Stomach smooth muscle (tissue), 2 donors: Measurements from ENCODE around the gene SLC38A11.

ENCODE experiments used
- H3K27ac ChIP-seq: one replicate; pipeline ENCODE4 v1.7.0; 2013; ENCODE audit warnings: mild to moderate bottlenecking, low read length, inconsistent platforms
- H3K27me3 ChIP-seq, 2 donors: one replicate each; pipeline ENCODE4 v1.7.0; 2013; ENCODE audit warnings: low read length in 2 of 2; ENCODE audit not compliant: insufficient read depth in 2 of 2, control insufficient read depth in 1 of 2
- H3K36me3 ChIP-seq, 2 donors: one replicate each; pipeline ENCODE4 v1.7.0; 2013; ENCODE audit warnings: low read length in 2 of 2; ENCODE audit not compliant: control insufficient read depth in 2 of 2, insufficient read depth in 2 of 2
- H3K4me1 ChIP-seq: one replicate; pipeline ENCODE4 v1.7.0; 2013; ENCODE audit warnings: low read length; ENCODE audit not compliant: control insufficient read depth, insufficient read depth
- H3K4me3 ChIP-seq, 2 donors: one replicate each; pipeline ENCODE4 v1.7.0; 2013; ENCODE audit warnings: low read length in 2 of 2
- H3K9ac ChIP-seq, 2 donors: one replicate each; pipeline ENCODE4 v1.7.0; 2013; ENCODE audit warnings: low read length in 2 of 2, mild to moderate bottlenecking in 1 of 2
- H3K9me3 ChIP-seq, 2 donors: one replicate each; pipeline ENCODE4 v1.7.0; 2013; ENCODE audit warnings: low read length in 2 of 2; ENCODE audit not compliant: control insufficient read depth in 2 of 2
- donor health status: healthy.
- donor health status: Pancreatic carcinoma.

The SLC38A11 gene

DNA sequence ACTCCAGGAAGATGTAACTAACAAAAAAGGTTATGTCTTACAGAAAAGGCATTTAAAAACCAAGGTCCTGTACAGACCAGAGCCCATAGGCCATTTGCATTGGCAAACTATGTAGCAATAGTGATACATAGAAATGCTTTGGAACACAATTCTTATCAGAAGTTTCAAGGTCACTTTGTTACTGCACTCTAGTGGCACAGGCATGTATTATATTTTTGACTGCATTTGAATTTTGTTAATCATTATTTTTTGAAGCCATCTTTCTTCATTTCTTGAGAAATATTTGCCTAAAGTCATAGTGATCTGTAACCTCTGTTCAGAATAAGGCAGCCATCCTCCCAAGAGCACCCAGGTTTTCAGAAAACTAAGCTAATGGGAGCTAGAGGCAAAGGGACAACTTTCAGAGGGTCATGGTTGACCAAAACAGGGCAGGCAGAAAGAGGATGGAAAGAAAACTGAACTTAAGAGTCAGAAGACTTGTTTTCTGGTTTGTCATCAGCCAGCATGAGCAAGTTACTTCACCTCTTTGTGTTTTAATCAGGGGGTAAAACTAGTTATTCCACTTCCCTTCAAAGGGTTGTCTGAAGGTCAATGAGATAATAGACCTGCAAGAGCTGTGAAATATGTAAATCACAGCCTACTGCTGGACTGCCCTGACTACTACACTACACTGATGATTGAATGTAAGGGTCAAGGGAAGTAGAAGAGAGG, 41.5 kb downstream of the SLC38A11 start:
- Histone ChIP-seq H3K4me1 (no peaks in the 10 kb centered on the region), H3K9me3 (no peaks in the 10 kb centered on the region), H3K9ac (no peak overlapping the region), H3K4me3 (no peak overlapping the region), H3K27me3 (no peaks in the 10 kb centered on the region), H3K27ac (no peak overlapping the region), H3K36me3 (no peaks in the 10 kb centered on the region)

DNA sequence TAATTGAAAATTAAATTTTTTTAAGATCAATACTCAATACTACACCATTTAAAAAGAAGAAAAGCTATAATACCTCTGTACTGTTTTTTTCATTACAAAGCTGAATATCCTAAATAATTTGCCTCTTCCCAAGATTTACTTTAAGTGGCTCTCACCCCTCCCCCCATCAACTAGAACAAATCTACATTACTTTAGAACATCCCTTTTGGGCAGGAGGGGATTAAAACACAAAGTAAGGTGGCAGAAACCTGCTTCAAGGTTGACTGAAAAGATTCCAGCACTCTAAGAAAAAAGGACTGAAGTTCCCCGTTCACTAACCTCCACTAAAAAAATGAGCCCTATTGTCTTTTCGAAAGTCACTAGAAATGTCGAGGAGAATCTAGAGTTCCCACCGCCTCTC, 42.3 kb downstream of the SLC38A11 start:
- Histone ChIP-seq H3K27ac (no peak overlapping the region), H3K4me1 (no peaks in the 10 kb centered on the region), H3K36me3 (no peaks in the 10 kb centered on the region), H3K9me3 (no peaks in the 10 kb centered on the region), H3K4me3 (no peak overlapping the region), H3K9ac (no peak overlapping the region), H3K27me3 (no peaks in the 10 kb centered on the region)

DNA sequence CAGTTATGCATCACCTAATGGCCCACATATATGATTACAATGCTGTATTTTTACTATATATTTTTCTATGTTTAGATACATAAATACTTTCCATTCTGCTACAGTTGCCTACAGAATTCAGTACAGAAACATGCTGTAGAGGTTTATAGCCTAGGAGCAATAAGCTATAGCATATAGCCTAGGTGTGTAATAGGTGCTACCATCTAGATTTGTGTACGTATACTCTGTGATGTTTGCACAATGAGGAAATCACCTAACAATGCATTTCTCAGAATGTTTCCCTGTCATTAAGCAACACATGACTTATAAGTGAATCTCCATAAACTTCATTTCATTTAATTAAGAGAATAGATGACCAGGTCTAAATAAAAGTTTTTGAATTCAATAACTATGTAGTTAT, 43.5 kb downstream of the SLC38A11 start:
- Histone ChIP-seq H3K9ac (no peak overlapping the region), H3K27ac (no peak overlapping the region), H3K4me1 (no peaks in the 10 kb centered on the region), H3K27me3 (no peaks in the 10 kb centered on the region), H3K4me3 (no peak overlapping the region), H3K36me3 (no peaks in the 10 kb centered on the region), H3K9me3 (no peaks in the 10 kb centered on the region)

DNA sequence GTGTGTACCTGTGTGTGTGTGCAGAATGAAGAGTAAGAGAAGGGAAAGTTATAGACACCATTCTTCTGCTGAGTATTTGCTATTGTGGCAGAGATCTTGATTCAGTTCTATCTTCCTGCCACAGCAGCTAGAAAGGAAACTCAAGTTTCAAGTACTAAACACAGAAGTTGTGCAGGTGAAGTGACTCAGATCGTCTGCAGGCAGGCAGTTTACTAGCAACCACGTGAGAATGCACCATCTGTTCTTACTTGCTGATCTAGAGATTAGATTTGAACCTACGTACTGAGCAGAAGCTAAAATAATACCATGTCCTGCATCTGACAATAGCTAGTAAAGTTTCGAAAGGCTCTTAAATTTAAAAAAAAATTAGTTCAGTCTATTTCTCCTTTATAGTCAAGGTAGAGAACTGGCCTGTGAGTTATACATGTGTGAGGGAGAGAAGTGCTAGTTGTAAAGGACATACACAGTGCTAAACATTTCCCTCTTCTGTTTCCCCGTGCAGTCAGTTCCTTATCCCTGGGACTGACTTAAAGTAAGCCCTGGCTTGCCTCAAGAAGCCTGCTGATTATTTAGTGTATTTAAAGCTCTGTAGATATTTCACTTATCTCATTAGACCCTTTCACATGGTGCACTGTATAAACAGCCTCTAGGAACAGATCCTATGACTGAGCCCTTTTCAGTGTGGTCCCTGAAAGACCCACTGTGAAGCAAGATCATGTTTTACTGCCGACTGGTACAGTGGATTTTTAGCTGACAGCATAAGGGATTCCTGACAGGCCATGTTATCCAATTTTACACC, 45.0 kb downstream of the SLC38A11 start:
- Histone ChIP-seq H3K9me3 (no peaks in the 10 kb centered on the region), H3K27me3 (no peaks in the 10 kb centered on the region), H3K36me3 (no peaks in the 10 kb centered on the region), H3K4me1 (no peaks in the 10 kb centered on the region), H3K9ac (no peak overlapping the region), H3K4me3 (no peak overlapping the region), H3K27ac (no peak overlapping the region)

GRCh38 chr2:164906947-164907346, 48.4 kb downstream of the SLC38A11 start:
- H3K9me3 ChIP-seq, result no peaks in the 10 kb centered on the region
- H3K27me3 ChIP-seq, result no peaks in the 10 kb centered on the region
- no peak overlapping the region for H3K27ac ChIP-seq
- no peaks in the 10 kb centered on the region for H3K36me3 ChIP-seq
- H3K4me1 ChIP-seq, result no peaks in the 10 kb centered on the region
- no peak overlapping the region for H3K4me3 ChIP-seq
- H3K9ac ChIP-seq, result no peak overlapping the region

- Histone ChIP-seq H3K27me3 (no peaks in the 10 kb centered on the region), H3K4me3 (no peak overlapping the region), H3K36me3 (no peaks in the 10 kb centered on the region)
Measured at GRCh38 chr2:164905307-164905706, 50.0 kb downstream of the SLC38A11 start.

GRCh38 chr2:164903951-164904350, 51.4 kb downstream of the SLC38A11 start:
- no peak overlapping the region for H3K9ac ChIP-seq
- no peaks in the 10 kb centered on the region for H3K27me3 ChIP-seq
- H3K36me3 ChIP-seq, result no peaks in the 10 kb centered on the region
- no peaks in the 10 kb centered on the region for H3K9me3 ChIP-seq
- no peak overlapping the region for H3K4me3 ChIP-seq
- no peak overlapping the region for H3K27ac ChIP-seq
- no peaks in the 10 kb centered on the region for H3K4me1 ChIP-seq

More at GRCh38 chr2:164905307-164905706, 50.0 kb downstream of the SLC38A11 start:
- Histone ChIP-seq H3K9me3 (no peaks in the 10 kb centered on the region), H3K4me1 (no peaks in the 10 kb centered on the region), H3K27ac (no peak overlapping the region), H3K9ac (no peak overlapping the region)

DNA sequence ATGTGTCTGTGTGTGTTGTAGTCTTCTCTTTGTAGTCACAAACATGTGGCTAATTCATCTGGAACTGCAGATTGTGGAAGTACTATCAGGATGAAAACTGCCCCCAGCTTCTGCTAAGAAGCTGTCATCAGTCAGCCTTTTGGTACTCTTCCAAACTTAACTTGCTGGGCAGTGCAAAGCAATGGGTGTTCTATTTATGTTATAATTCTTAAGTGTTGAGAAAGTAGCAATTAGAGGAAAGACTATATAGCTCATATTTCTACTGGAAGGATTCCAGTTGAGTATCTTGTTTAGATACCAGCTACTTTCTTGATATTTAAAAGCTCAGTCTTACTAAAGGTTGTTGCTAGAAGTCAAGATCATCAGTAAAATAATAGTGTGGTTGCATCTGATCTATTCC, 52.1 kb downstream of the SLC38A11 start:
- no peaks in the 10 kb centered on the region for H3K27me3 ChIP-seq
- no peaks in the 10 kb centered on the region for H3K36me3 ChIP-seq
- no peak overlapping the region for H3K9ac ChIP-seq
- no peaks in the 10 kb centered on the region for H3K4me1 ChIP-seq
- H3K9me3 ChIP-seq, result no peaks in the 10 kb centered on the region
- no peak overlapping the region for H3K27ac ChIP-seq
- H3K4me3 ChIP-seq, result no peak overlapping the region

GRCh38 chr2:164899121-164899520, 56.2 kb downstream of the SLC38A11 start:
- no peaks in the 10 kb centered on the region for H3K4me1 ChIP-seq
- H3K4me3 ChIP-seq, result no peak overlapping the region
- no peak overlapping the region for H3K9ac ChIP-seq
- no peaks in the 10 kb centered on the region for H3K9me3 ChIP-seq
- no peak overlapping the region for H3K27ac ChIP-seq
- no peaks in the 10 kb centered on the region for H3K36me3 ChIP-seq
- H3K27me3 ChIP-seq, result no peaks in the 10 kb centered on the region

GRCh38 chr2:164898475-164898874, 56.9 kb downstream of the SLC38A11 start:
- H3K9me3 ChIP-seq, result no peaks in the 10 kb centered on the region
- no peak overlapping the region for H3K27ac ChIP-seq
- no peak overlapping the region for H3K9ac ChIP-seq
- no peaks in the 10 kb centered on the region for H3K4me1 ChIP-seq
- no peaks in the 10 kb centered on the region for H3K27me3 ChIP-seq
- H3K4me3 ChIP-seq, result no peak overlapping the region
- no peaks in the 10 kb centered on the region for H3K36me3 ChIP-seq
